HT-29 (cell line): ENCODE data around the gene XPO4. TPM values are rescaled to one million over a fixed set of nuclear protein-coding genes. Genes with fewer than 3 reads are reported as not detected.
"Not testable (repeated sequence)": the region's sequence is repeated elsewhere in the genome, so short reads cannot be mapped to it uniquely, and the experiment has no call there.

Source experiments
- DNase-seq: peaks from one replicate; pipeline ENCODE4 v3.0.0-alpha.2; 2015; ENCODE audit warnings: low spot score
- total RNA-seq: library from RNA; depleted of rRNA; stranded (reverse); fragments of >200 nt; shearing (Covaris generic); gene quantifications from 2 replicates; pipeline ENCODE4 v1.2.3, GENCODE V29; 2014

Gene XPO4
- total RNA-seq, 1 experiment from 2014 or later, result 38.6 TPM

GRCh38 chr13:20787180-20787579 is 115.4 kb downstream of the XPO4 start:
- no peak for DNase-seq

- DNase-seq, result no peak
Observed at GRCh38 chr13:20782116-20782708, 120.3 kb downstream of the XPO4 start.

- no peak for DNase-seq
Observed at GRCh38 chr13:20780317-20780716, 122.2 kb downstream of the XPO4 start.

- no peak for DNase-seq
Observed at GRCh38 chr13:20779405-20779804, 123.1 kb downstream of the XPO4 start.

GRCh38 chr13:20778311-20778710 is 124.2 kb downstream of the XPO4 start:
- DNase-seq, result no peak

GRCh38 chr13:20776751-20777150 is 125.8 kb downstream of the XPO4 start:
- no peak for DNase-seq

GRCh38 chr13:20775961-20776360 is 126.6 kb downstream of the XPO4 start:
- DNase-seq, result no peak

- DNase-seq, result no peak
Observed at GRCh38 chr13:20774746-20775145, 127.8 kb downstream of the XPO4 start.

- peak; percentile 99 for DNase-seq
Observed at GRCh38 chr13:20773194-20774080, 129.1 kb downstream of the XPO4 start, which contains the start of gene EEF1AKMT1. Gene EEF1AKMT1 (minus strand): TSS chr13:20773961. CDS start chr13:20757598, 16,363 bp downstream.

GRCh38 chr13:20772401-20773131 is 130.0 kb downstream of the XPO4 start:
- no peak for DNase-seq

GRCh38 chr13:20769834-20770233 is 132.7 kb downstream of the XPO4 start:
- no peak for DNase-seq

GRCh38 chr13:20769091-20769490 is 133.5 kb downstream of the XPO4 start:
- DNase-seq, result no peak

GRCh38 chr13:20767309-20767943 is 135.1 kb downstream of the XPO4 start:
- DNase-seq, result no peak

- DNase-seq, result no peak
Observed at GRCh38 chr13:20760872-20761271, 141.7 kb downstream of the XPO4 start.

GRCh38 chr13:20754009-20754408 is 148.5 kb downstream of the XPO4 start:
- DNase-seq, result no peak

GRCh38 chr13:20749377-20749776 is 153.2 kb downstream of the XPO4 start:
- DNase-seq, result no peak

- DNase-seq, result not testable (repeated sequence)
Observed at GRCh38 chr13:20743830-20744404, 158.6 kb downstream of the XPO4 start.

- no peak for DNase-seq
Observed at GRCh38 chr13:20740021-20740420, 162.5 kb downstream of the XPO4 start.

- DNase-seq, result no peak
Observed at GRCh38 chr13:20738616-20739015, 163.9 kb downstream of the XPO4 start.

- DNase-seq, result no peak
Observed at GRCh38 chr13:20729633-20730585, 172.6 kb downstream of the XPO4 start.
